Measurements from ENCODE around the gene MEF2C. TPM values are rescaled to one million over a fixed set of nuclear protein-coding genes. Genes with fewer than 3 reads are reported as not detected.
"Not testable (repeated sequence)": the region's sequence is repeated elsewhere in the genome, so short reads cannot be mapped to it uniquely, and the experiment has no call there.

The MEF2C gene
- total and polyA plus RNA-seq, 8 donors = 3.0 to 48.1 (median 14.6) TPM

- WGBS, 5 donors = 25 to 75% (median 49%) methylated on average over 1 to 3 of the region's 8 CpGs; no CpG with 5 or more reads in 1 of the 5 donors
- H3K4me3 ChIP-seq; intact Hi-C loops (cut with DNase I; ENCODE audit: low total_unique reads); H3K27me3 ChIP-seq; H3K9me3 ChIP-seq; H3K4me1 ChIP-seq; DNase-seq; H3K36me3 ChIP-seq; H3K27ac ChIP-seq: not testable (repeated sequence)
Observed at GRCh38 chr5:88903966-88904365, 21.0 kb upstream of the MEF2C start.

DNA sequence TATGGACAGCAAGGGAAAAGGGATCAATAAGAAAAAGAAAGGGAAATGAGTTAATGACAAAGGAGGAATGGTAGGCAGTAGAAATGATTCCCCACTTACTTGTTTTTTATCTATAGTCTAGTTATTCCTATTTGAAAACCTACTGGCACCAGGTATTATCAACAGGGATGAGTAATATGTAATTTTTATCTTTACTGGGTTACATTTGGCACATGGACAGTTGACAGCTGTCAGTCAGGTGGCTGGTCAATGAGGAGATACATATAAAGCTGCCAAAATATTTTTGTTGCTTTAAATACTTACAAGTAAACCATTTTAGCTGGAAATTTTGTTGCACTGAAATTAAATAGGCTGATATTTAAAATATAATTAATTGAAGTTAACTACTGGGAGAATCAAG lies 18.1 kb upstream of the MEF2C start:
- H3K4me3 ChIP-seq; H3K27me3 ChIP-seq; H3K9me3 ChIP-seq; H3K4me1 ChIP-seq; H3K27ac ChIP-seq; H3K36me3 ChIP-seq; DNase-seq; intact Hi-C loops (cut with DNase I; ENCODE audit: low total_unique reads): not testable (repeated sequence)

DNA sequence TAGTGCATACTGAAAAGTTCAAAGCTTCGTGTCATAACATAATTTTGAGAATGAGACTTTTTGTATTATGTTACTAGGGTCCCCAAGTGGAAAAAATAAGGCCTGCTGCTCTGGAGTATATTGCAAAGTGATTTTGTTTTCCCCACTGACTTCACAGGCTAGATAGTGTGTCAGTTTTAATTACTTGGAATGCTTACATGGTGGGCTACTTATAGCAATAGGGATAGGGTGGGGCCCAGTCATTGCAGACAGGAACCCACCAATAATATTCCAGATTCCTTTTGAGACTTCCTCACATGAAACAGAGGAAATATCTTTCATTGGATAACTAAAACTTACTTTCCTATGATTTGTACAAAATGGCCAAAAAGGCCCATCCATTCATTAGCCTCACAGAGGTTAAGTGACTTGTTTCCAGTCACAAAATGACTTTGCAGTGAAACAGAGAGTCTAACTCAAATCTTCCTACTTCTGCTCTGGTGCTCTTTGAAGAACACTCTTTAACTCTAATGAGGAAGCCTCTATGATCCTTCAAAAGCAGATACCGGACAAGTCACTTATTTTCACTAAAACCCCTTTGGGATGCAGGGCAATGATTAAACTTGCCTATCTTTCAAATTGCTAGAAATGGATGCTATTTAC lies 16.2 kb upstream of the MEF2C start:
- DNase-seq = no peak
- 63 to 79% (median 72%) methylated on average over 2 of the region's 2 CpGs for WGBS, 5 donors
- Histone ChIP-seq H3K4me1 (no peaks in the 10 kb centered on the region), H3K36me3 (no peaks in the 10 kb centered on the region), H3K9me3 (no peaks in the 10 kb centered on the region), H3K27ac (no peak overlapping the region), H3K27me3 (no peaks in the 10 kb centered on the region), H3K4me3 (no peak overlapping the region)
- intact Hi-C loops (cut with DNase I; ENCODE audit: low total_unique reads) = no loop called here
- TF ChIP-seq EP300 (IDR thresholded peaks at IDR 0.05) = no peak
- TF ChIP-seq CTCF (IDR thresholded peaks at IDR 0.05) = no peak
- TF ChIP-seq POLR2AphosphoS5 (IDR thresholded peaks at IDR 0.05) = no peak
- no peak for TF ChIP-seq POLR2A (IDR thresholded peaks at IDR 0.05)

DNA sequence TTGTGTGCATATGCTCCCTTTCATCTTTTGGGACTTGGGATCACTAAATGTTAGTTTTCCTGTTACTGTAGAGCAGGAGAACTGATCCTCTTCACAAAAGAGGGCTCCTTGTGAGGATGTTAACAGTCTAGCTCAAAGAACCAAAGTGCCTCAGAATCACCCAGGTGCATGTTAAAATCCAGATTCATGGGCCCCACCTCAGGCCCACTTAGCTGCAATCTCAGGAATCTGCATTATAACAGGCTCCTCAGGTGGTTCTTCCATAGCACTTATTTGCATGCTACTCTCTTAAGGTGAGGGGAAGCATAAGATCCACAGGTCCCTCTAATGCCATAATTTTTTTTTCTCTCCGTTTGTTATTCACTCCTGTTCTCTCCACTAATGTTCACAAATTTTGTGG lies 14.8 kb upstream of the MEF2C start:
- TF ChIP-seq EP300 (IDR thresholded peaks at IDR 0.05) (no peak), POLR2A (IDR thresholded peaks at IDR 0.05) (no peak), POLR2AphosphoS5 (IDR thresholded peaks at IDR 0.05) (no peak), CTCF (IDR thresholded peaks at IDR 0.05) (no peak)
- Histone ChIP-seq H3K27ac (no peak overlapping the region), H3K4me1 (no peaks in the 10 kb centered on the region), H3K9me3 (no peaks in the 10 kb centered on the region), H3K36me3 (no peaks in the 10 kb centered on the region), H3K4me3 (no peak overlapping the region), H3K27me3 (no peaks in the 10 kb centered on the region)
- intact Hi-C loops (cut with DNase I; ENCODE audit: low total_unique reads) = no loop called here
- WGBS, 5 donors = 73 to 87% (median 80%) methylated on average over 1 of the region's 1 CpG
- DNase-seq = no peak

GRCh38 chr5:88895681-88896501 lies 12.9 kb upstream of the MEF2C start:
- WGBS, 5 donors = 81 to 87% (median 84%) methylated on average over 9 to 10 of the region's 10 CpGs
- DNase-seq = no peak
- Histone ChIP-seq H3K27ac (no peak overlapping the region), H3K4me3 (no peak overlapping the region), H3K9me3 (no peaks in the 10 kb centered on the region), H3K36me3 (no peaks in the 10 kb centered on the region), H3K4me1 (no peaks in the 10 kb centered on the region), H3K27me3 (no peaks in the 10 kb centered on the region)
- intact Hi-C loops (cut with DNase I; ENCODE audit: low total_unique reads) = no loop called here
- TF ChIP-seq POLR2A (IDR thresholded peaks at IDR 0.05) = no peak
- no peak for TF ChIP-seq CTCF (IDR thresholded peaks at IDR 0.05)
- TF ChIP-seq EP300 (IDR thresholded peaks at IDR 0.05) = no peak
- no peak for TF ChIP-seq POLR2AphosphoS5 (IDR thresholded peaks at IDR 0.05)

All from stomach (tissue), 9 donors.